Activated CD4-positive, alpha-beta T cell treated with anti-CD3 and anti-CD28 coated beads, Interleukin-2, amount 50 U/mL, for 4 hours (primary cell): ENCODE results near the gene P2RY12.

ENCODE experiments used
- DNase-seq, 2 experiments: peaks; one replicate each; pipeline ENCODE4 v3.0.0-alpha.2; 2020

The P2RY12 gene

GRCh38 chr3:151305060-151305774 lies 79.3 kb downstream of the P2RY12 start:
- no peak for DNase-seq

- no peak for DNase-seq
These were observed 80.8 kb downstream of the P2RY12 start for GRCh38 chr3:151303751-151304150.

GRCh38 chr3:151301787-151302186 lies 82.8 kb downstream of the P2RY12 start:
- no peak for DNase-seq

GRCh38 chr3:151300539-151300938 lies 84.0 kb downstream of the P2RY12 start:
- no peak for DNase-seq

- no peak for DNase-seq
These were observed 85.5 kb downstream of the P2RY12 start for GRCh38 chr3:151299006-151299405.

GRCh38 chr3:151297429-151297828 lies 87.1 kb downstream of the P2RY12 start:
- no peak for DNase-seq

GRCh38 chr3:151296226-151296625 lies 88.3 kb downstream of the P2RY12 start:
- no peak for DNase-seq

GRCh38 chr3:151293127-151293526 lies 91.4 kb downstream of the P2RY12 start:
- DNase-seq, result no peak

GRCh38 chr3:151290673-151291072 lies 93.9 kb downstream of the P2RY12 start:
- DNase-seq, result no peak

- no peak for DNase-seq
These were observed 95.1 kb downstream of the P2RY12 start for GRCh38 chr3:151289445-151289844.
